GM23338 (cell line): ENCODE data around the gene FHIP1A. TPM values are rescaled to one million over a fixed set of nuclear protein-coding genes. Genes with fewer than 3 reads are reported as not detected.

ENCODE experiments used
- ATAC-seq: fragments of 200-7000 bp; cut with Tn5 transposase; 3 replicates; pipeline ENCODE4 v1.9.1; 2020
- DNase-seq: peaks from one replicate; pipeline ENCODE4 v3.0.0-alpha.2; 2015; ENCODE audit warnings: low spot score
- H2AFZ ChIP-seq: fragments of 200-600 bp; sonication (generic); 2 replicates; pipeline ENCODE4 v1.8.0; 2016; ENCODE audit warnings: antibody characterized with exemption, mild to moderate bottlenecking, moderate library complexity
- H3F3A ChIP-seq: fragments of 200-600 bp; sonication (generic); replicated peaks from 2 replicates; pipeline ENCODE4 v1.8.0; 2017; ENCODE audit warnings: antibody characterized with exemption, mixed run types, low read depth
- H3K27ac ChIP-seq: fragments of 200-600 bp; sonication (generic); 2 replicates; pipeline ENCODE4 v1.6.1; 2016; ENCODE audit warnings: low read depth
- H3K27me3 ChIP-seq: fragments of 200-600 bp; sonication (generic); 2 replicates; pipeline ENCODE4 v1.8.0; 2016; ENCODE audit warnings: mild to moderate bottlenecking, mixed run types, moderate library complexity; ENCODE audit not compliant: insufficient read depth
- H3K36me3 ChIP-seq: fragments of 200-600 bp; sonication (generic); 2 replicates; pipeline ENCODE4 v1.8.0; 2016; ENCODE audit warnings: mild to moderate bottlenecking; ENCODE audit not compliant: insufficient read depth
- H3K4me1 ChIP-seq: fragments of 200-600 bp; sonication (generic); 2 replicates; pipeline ENCODE4 v1.8.0; 2016; ENCODE audit warnings: mild to moderate bottlenecking, moderate library complexity; ENCODE audit not compliant: insufficient read depth
- H3K4me2 ChIP-seq: fragments of 200-600 bp; sonication (generic); 2 replicates; pipeline ENCODE4 v1.7.1; 2017; ENCODE audit warnings: mixed run types
- H3K4me3 ChIP-seq: fragments of 200-600 bp; sonication (generic); 2 replicates; pipeline ENCODE4 v1.6.1; 2016; ENCODE audit warnings: mixed run types
- H3K79me2 ChIP-seq: fragments of 200-600 bp; sonication (generic); replicated peaks from 2 replicates; pipeline ENCODE4 v1.8.0; 2017; ENCODE audit warnings: mild to moderate bottlenecking; ENCODE audit not compliant: insufficient read depth
- H3K9me2 ChIP-seq: fragments of 200-600 bp; sonication (generic); 2 replicates; pipeline ENCODE4 v1.8.0; 2017; ENCODE audit not compliant: insufficient read depth
- H4K20me1 ChIP-seq: fragments of 200-600 bp; sonication (generic); replicated peaks from 2 replicates; pipeline ENCODE4 v1.8.0; 2017; ENCODE audit warnings: mild to moderate bottlenecking; ENCODE audit not compliant: insufficient read depth
- H3K27ac Mint-ChIP-seq: 2 replicates; pipeline ENCODE4 v1.8.0; 2020; ENCODE audit warnings: inconsistent platforms, mild to moderate bottlenecking, moderate library complexity, mixed read lengths
- H3K27me3 Mint-ChIP-seq: 3 replicates; pipeline ENCODE4 v1.8.0; 2022; ENCODE audit warnings: low read depth, mild to moderate bottlenecking, moderate library complexity, mixed read lengths, inconsistent platforms; ENCODE audit not compliant: insufficient read depth, poor library complexity
- H3K36me3 Mint-ChIP-seq: 3 replicates; pipeline ENCODE4 v1.8.0; 2021; ENCODE audit warnings: low read depth, mild to moderate bottlenecking, inconsistent platforms, moderate library complexity, mixed read lengths
- H3K4me1 Mint-ChIP-seq: 3 replicates; pipeline ENCODE4 v1.8.0; 2020; ENCODE audit warnings: mild to moderate bottlenecking, inconsistent platforms, mixed read lengths
- H3K4me3 Mint-ChIP-seq: 3 replicates; pipeline ENCODE4 v1.8.0; 2021; ENCODE audit warnings: moderate library complexity, mild to moderate bottlenecking, inconsistent platforms, mixed read lengths
- H3K9me3 Mint-ChIP-seq: 3 replicates; pipeline ENCODE4 v1.8.0; 2020; ENCODE audit warnings: moderate library complexity, mild to moderate bottlenecking, inconsistent platforms, mixed read lengths
- CREB1 ChIP-seq: fragments of 250-450 bp; sonication (Bioruptor Pico); IDR thresholded peaks from 2 replicates; pipeline ENCODE4 v1.5.0; 2020; ENCODE audit warnings: low read depth, mild to moderate bottlenecking, moderate library complexity
- ETS1 ChIP-seq: IDR thresholded peaks from 2 replicates; pipeline ENCODE4 v1.6.1; 2016; ENCODE audit warnings: antibody characterized with exemption
- EZH2phosphoT487 ChIP-seq: fragments of 200-600 bp; sonication (generic); IDR thresholded peaks from one replicate; pipeline ENCODE4 v1.8.1; 2018; ENCODE audit warnings: antibody characterized with exemption; ENCODE audit not compliant: unreplicated experiment
- JUNB ChIP-seq: IDR thresholded peaks from one replicate; pipeline ENCODE4 v1.6.1; 2016; ENCODE audit warnings: antibody characterized with exemption; ENCODE audit not compliant: unreplicated experiment
- NANOG ChIP-seq: IDR thresholded peaks from 2 replicates; pipeline ENCODE4 v1.6.1; 2016; ENCODE audit warnings: antibody characterized with exemption, borderline replicate concordance
- POLR2AphosphoS5 ChIP-seq: IDR thresholded peaks from 2 replicates; pipeline ENCODE4 v1.6.1; 2016; ENCODE audit warnings: antibody characterized with exemption, low read depth
- REST ChIP-seq: IDR thresholded peaks from one replicate; pipeline ENCODE4 v1.6.1; 2018; ENCODE audit warnings: antibody characterized with exemption; ENCODE audit not compliant: unreplicated experiment
- ZNF114 ChIP-seq: fragments of 250-450 bp; sonication (Bioruptor Pico); IDR thresholded peaks from 2 replicates; pipeline ENCODE4 v1.5.0; 2020; ENCODE audit warnings: mild to moderate bottlenecking, moderate library complexity
- ZNF462 ChIP-seq: fragments of 250-450 bp; sonication (Bioruptor Pico); IDR thresholded peaks from 2 replicates; pipeline ENCODE4 v1.5.0; 2020; ENCODE audit warnings: mild to moderate bottlenecking, moderate library complexity
- polyA plus RNA-seq: library from polyadenylated mRNA; unstranded; fragments of >200 nt; fragmentation: Nextera tagmentation; extraction: Ambion mirVana; gene quantifications from 2 replicates; pipeline ENCODE4 v1.2.1, GENCODE V29; 2016
- total RNA-seq: library from RNA; depleted of rRNA; stranded (reverse); fragments of >200 nt; shearing (Covaris generic); gene quantifications from 2 replicates; pipeline ENCODE4 v1.2.3, GENCODE V29; 2014

Gene FHIP1A
- total and polyA plus RNA-seq, 2 experiments from 2014 or later: 11.3 to 108 TPM

GRCh38 chr4:151359576-151359975, 49.4 kb upstream of the FHIP1A start:
- ATAC-seq: no peak
- Histone ChIP-seq H4K20me1 (no peaks in the 10 kb centered on the region), H3K79me2 (no peaks in the 10 kb centered on the region), H3F3A (no peaks in the 10 kb centered on the region), H3K27me3 (no peaks in the 10 kb centered on the region), H3K36me3 (no peaks in the 10 kb centered on the region), H3K4me3 (no peak overlapping the region), H3K4me2 (no peak overlapping the region), H3K27ac (no peak overlapping the region), H2AFZ (no peak overlapping the region), H3K9me2 (no peaks in the 10 kb centered on the region), H3K4me1 (no peaks in the 10 kb centered on the region)
- no peak overlapping the region for H3K27ac Mint-ChIP-seq
- no peaks in the 10 kb centered on the region for H3K9me3 Mint-ChIP-seq
- H3K4me3 Mint-ChIP-seq: no peak overlapping the region
- peaks cover 12% of the 10 kb centered on the region for H3K4me1 Mint-ChIP-seq
- no peak for TF ChIP-seq JUNB
- no peak for TF ChIP-seq REST
- no peak for TF ChIP-seq POLR2AphosphoS5
- no peak for TF ChIP-seq CREB1 (CRISPR knock-in tag)
- no peak for TF ChIP-seq NANOG
- no peak for TF ChIP-seq ZNF114 (CRISPR knock-in tag)
- TF ChIP-seq EZH2phosphoT487: no peak
- H3K36me3 Mint-ChIP-seq: no peaks in the 10 kb centered on the region
- peaks cover 1% of the 10 kb centered on the region for H3K27me3 Mint-ChIP-seq
- no peak for DNase-seq

GRCh38 chr4:151361126-151361525, 47.9 kb upstream of the FHIP1A start:
- H4K20me1 ChIP-seq: no peaks in the 10 kb centered on the region
- no peak overlapping the region for H3K4me3 ChIP-seq
- no peaks in the 10 kb centered on the region for H3K79me2 ChIP-seq
- H3K4me2 ChIP-seq: no peak overlapping the region
- Mint-ChIP-seq H3K9me3 (no peaks in the 10 kb centered on the region), H3K4me1 (peaks cover 12% of the 10 kb centered on the region), H3K36me3 (no peaks in the 10 kb centered on the region), H3K27me3 (no peaks in the 10 kb centered on the region), H3K27ac (no peak overlapping the region), H3K4me3 (no peak overlapping the region)
- no peaks in the 10 kb centered on the region for H3K9me2 ChIP-seq
- DNase-seq (no peak), ATAC-seq (no peak)
- H3K4me1 ChIP-seq: no peaks in the 10 kb centered on the region
- no peaks in the 10 kb centered on the region for H3K27me3 ChIP-seq
- H2AFZ ChIP-seq: no peak overlapping the region
- no peak overlapping the region for H3K27ac ChIP-seq
- H3F3A ChIP-seq: no peaks in the 10 kb centered on the region
- H3K36me3 ChIP-seq: no peaks in the 10 kb centered on the region
- no peak for TF ChIP-seq NANOG
- no peak for TF ChIP-seq ETS1
- TF ChIP-seq EZH2phosphoT487: no peak
- no peak for TF ChIP-seq ZNF462
